Stimulated activated CD8-positive, alpha-beta memory T cell treated with anti-CD3 and anti-CD28 coated beads, Interleukin-4, amount 100 ng/mL, for 48 hours (primary cell): ENCODE data around the gene KAT2A.
A peak's percentile ranks its signal among the peaks of the same experiment; 100 is the strongest.

ENCODE experiments used
- DNase-seq: peaks from one replicate; pipeline ENCODE4 v3.0.0-alpha.2; 2020

KAT2A gene

DNA sequence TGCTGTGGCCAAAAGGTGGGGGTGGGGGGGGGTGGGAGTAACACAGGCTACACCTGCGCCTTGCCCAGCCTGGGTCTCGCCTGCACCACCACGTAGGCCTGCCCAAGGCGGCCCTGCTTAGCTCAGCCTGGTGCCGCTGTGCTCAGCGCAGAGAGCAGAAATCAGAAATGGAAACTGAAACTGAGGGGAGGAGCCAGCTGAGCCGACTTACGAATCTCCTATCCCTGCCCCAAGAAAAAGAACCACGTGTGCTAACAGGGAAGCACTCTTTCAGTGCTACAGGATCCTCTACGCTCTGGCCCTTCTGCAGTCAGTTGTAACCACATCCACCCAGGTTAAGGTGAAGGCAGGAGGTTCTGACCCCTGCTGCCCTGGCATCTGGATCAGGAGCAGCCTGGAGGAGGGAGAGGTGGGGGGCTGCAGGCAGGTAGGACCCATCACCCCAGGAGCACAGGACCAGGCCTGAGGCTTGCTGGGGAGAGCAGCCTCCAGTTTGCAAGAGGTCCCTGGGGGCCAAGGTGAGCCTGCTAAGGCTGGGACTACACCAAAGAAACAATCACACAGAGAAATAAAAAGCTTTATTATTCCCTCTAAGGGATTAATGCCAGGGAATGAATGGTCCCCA lies 8.5 kb downstream of the KAT2A start, which contains the start of gene DHX58:
DHX58 (minus strand) TSS at position 163 of the 625 bp plus-strand sequence. CDS start 822 bp downstream, outside the sequence.
- DNase-seq, result peak; percentile 81

DNA sequence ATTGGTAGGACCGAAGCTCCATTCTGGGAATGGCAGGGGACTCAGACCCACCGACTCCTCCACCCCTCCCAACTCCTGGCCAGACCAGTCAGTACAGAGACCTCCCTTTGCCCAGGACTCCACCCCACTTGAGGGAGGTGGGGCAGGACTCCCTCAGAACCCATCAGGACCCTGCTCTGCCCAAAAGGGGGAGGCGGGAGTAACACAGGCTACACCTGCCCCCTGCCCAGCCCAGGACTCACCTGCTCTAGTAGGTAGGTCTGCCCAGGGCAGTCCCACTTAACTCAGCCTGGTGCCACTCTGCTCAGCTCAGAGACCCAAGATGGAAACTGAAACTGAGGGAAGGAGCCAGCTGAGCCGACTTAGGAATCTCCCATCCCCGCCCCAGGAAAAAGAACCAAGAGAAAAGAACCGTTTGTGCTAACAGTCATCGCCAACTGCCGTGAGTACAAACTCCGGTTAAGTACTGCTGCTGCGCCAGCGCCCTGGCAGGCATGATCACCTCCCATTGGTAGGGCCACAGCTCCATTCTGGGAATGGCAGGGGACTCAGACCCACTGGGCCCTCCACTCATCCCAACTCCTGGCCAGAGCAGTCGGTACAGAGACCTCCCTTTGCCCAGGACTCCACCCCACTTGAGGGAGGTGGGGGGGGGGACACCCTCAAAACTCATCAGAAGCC lies 9.2 kb downstream of the KAT2A start:
- peak; percentile 49 for DNase-seq

- no peak for DNase-seq
These were observed 9.9 kb downstream of the KAT2A start for GRCh38 chr17:42111265-42111636.

- no peak for DNase-seq
These were observed 10.6 kb downstream of the KAT2A start for GRCh38 chr17:42110301-42111264.

- DNase-seq, result no peak
These were observed 12.1 kb downstream of the KAT2A start for GRCh38 chr17:42109086-42109485.

GRCh38 chr17:42107597-42108576 lies 13.3 kb downstream of the KAT2A start:
- DNase-seq, result peak; percentile 97

DNA sequence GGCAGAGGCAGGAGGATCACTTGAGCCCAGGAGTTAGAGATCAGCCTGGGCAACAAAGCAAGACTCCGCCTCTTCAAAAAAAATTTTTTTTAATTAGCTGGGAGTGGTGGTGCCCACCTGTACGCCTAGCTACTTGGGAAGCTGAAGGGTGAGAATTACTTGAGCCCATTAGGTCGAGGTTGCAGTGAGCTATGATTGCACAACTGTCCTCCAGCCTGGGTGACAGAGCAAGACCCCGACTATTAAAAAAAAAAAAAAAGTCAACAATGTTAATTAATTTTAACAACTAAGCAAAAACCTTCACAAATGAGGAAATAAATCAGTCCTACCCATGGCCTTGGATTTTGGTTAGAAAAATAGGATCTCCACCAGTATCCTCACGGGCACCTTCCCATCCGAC lies 14.0 kb downstream of the KAT2A start:
- DNase-seq, result no peak

- no peak for DNase-seq
These were observed 15.2 kb downstream of the KAT2A start for GRCh38 chr17:42106009-42106408.

GRCh38 chr17:42104264-42104663 lies 16.9 kb downstream of the KAT2A start:
- DNase-seq, result no peak

GRCh38 chr17:42103221-42103954 lies 17.8 kb downstream of the KAT2A start:
- DNase-seq, result no peak

DNA sequence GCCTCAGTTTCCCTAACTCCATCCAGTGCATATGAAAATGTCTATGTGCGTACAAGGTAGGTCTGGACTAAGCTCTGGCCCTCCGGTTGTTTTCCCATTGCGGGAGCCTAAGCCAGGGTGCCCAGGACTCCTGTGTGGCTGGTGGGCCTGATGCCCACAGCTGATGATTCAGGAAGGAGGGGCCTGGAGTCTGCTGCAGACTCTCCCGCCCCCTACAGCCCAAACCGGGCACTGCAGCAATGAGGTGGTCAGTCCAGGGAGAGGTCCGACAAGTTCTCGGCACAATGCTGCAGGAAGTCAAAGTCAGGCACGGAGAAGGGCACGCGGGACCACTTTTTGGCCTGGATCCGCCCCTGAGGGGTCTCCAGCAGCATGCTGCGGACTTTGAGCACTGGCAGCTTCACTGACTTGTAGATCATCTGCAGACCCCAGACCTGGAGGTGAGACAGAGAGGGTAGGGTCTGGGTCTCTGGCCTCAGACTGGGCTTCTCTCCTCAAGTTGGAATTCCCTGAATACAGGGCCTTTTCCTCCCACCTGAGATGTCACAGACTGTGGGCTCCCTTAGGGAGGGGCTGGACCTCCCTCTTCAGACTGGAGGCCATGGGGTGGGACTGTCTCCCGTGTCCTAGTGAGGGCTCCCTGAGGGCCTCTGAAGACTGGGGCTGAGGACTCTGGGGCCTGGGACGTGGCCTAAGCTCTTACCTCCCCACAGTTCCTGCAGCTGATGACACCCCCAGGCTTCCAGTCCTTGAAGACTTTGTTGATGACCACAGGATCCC lies 19.5 kb downstream of the KAT2A start:
- DNase-seq, result peak; percentile 94

DNA sequence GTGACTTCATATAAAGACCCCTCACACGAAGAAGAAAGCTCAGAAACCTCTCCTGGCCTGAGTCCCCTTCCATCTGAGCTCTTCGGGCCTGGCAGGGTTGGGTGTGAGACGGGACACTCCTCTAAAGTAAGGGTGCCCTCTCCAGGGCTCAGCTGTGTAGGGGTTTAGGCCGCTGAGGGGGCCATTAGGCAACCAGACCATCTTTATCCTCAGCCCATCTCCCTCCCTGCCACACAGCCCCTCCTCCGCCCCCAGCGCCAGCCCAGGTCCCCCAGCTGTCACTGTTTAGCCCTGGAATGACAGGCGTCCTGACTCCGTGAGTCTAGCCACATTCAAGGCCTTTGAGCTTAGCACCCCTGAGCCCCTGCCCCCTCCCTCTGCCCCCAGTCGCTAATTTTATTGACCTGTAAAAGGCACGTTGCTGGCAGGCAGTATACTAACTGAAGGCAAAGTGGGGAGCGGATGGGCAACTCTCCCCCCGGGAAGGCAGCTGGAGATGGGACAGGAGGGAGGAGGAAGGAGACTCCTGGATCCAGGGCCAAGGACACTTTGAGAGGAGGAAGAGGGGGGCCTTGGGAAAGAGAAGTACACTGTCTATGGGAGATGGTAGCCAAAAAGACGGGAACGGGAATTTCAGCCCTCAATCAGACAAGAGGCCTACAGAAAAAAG lies 22.3 kb downstream of the KAT2A start:
- no peak for DNase-seq

DNA sequence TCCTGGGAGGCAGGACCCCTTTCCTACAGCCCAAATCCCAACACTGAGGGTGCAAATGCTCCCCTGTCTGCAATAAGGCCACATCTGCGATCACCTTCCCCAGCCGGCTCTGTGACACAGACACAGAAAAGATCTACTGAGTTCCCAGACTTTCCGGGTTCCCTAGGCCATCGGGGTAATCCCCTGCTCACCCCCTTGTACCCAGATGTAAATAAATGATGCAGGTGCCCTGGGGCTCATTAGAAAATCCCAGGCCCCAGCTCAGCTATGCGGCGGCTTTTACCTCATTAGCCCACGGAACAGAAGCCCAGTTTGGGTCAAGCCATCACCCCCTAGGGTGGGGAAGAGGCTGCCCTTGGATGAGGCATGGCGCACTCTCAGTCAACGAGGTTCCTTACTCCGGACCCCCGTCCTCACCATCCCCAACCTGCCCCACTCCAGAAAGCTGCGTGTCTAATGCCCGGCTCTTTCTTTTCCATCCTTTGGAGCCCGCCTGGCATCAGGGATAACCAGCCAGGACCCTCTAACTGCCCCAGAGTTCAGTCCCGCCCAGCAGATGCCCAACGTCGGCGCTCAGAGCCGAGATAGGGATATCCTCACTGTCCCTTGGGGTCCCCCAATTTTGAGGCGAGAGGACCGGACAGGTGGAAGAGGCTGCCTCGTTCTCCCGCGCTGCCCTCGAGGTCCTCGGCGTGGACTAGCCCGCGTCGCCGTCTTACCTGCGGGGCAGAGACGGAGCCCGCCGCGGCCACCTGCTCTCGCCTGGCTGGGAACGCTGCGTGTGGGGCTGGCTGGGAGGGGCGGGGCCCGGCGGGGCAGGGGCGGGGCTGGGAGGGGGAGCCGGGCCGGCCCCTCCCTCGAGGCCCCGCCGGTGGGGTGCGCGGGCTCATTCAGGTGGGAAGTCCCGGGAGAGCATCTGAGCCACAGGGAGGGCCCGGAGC lies 23.2 kb downstream of the KAT2A start, which contains the start of gene ZNF385C:
ZNF385C (minus strand) TSS at position 783 of the 941 bp plus-strand sequence. CDS start 35,417 bp downstream, outside the sequence.
- DNase-seq, result peak; percentile 60

GRCh38 chr17:42096360-42097111 lies 24.6 kb downstream of the KAT2A start:
- no peak for DNase-seq

- no peak for DNase-seq
These were observed 26.6 kb downstream of the KAT2A start for GRCh38 chr17:42094375-42095069.

DNA sequence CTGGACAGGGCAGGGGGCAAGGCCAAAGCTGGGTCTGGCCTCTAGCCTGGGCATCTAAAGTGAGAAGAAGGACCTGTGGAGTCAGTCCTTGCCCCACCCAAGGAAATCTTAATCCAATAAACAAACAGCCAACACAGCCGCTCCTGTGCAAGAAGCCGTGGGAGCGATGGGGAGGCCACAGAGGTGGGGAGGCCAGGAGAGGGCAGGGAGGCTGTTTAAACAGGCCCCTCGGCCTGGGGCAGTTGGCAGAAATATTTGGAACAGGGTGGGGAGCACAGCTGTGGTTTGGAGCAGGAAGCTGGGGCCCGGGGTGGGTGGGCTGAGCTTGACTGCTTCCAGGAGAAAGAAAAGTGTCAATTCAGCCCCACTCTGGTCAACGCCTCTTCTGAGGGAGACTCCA lies 28.2 kb downstream of the KAT2A start:
- DNase-seq, result no peak
